BJ (cell line): ENCODE data around the gene ANGPTL5. TPM values are rescaled to one million over a fixed set of nuclear protein-coding genes. Genes with fewer than 3 reads are reported as not detected.
A peak's percentile ranks its signal among the peaks of the same experiment; 100 is the strongest.

Experiments
- CTCF ChIA-PET: fragments of 350-600 bp; formaldehyde crosslinking; extraction: SDS; loops from one replicate; lab custom pipeline; 2021; ENCODE audit warnings: antibody characterized with exemption, inconsistent platforms; lab: Yijun Ruan, JAX
- POLR2A ChIA-PET: fragments of 300-600 bp; sonication (Branson Sonifier 250); formaldehyde crosslinking; extraction: SDS; loops from one replicate; lab custom pipeline; 2021; ENCODE audit warnings: antibody characterized with exemption; lab: Charles Lee
- DNase-seq: peaks from one replicate; pipeline ENCODE4 v3.0.0-alpha.2; 2011; ENCODE audit warnings: low read depth
- H3K27me3 ChIP-seq: 2 replicates; pipeline ENCODE4 v1.6.0; 2011; ENCODE audit warnings: low read length; ENCODE audit not compliant: control insufficient read depth, insufficient read depth
- H3K36me3 ChIP-seq: 2 replicates; pipeline ENCODE4 v1.5.1; 2011; ENCODE audit warnings: low read length; ENCODE audit not compliant: control insufficient read depth, insufficient read depth
- H3K4me3 ChIP-seq: 2 replicates; pipeline ENCODE4 v1.5.1; 2011; ENCODE audit warnings: low read depth, mild to moderate bottlenecking, control low read depth, low read length
- polyA plus RNA-seq: library from polyadenylated mRNA; depleted of rRNA; stranded (reverse); fragments of >200 nt; gene quantifications from 2 replicates; pipeline ENCODE4 v1.2.3, GENCODE V29; 2011
- TF ChIP-seq, protein P1 (sequence below): IDR thresholded peaks from 2 replicates; pipeline ENCODE4 v1.5.1; 2011; ENCODE audit warnings: low read depth, mild to moderate bottlenecking, control low read depth, inconsistent platforms, low read length, moderate library complexity; ENCODE audit not compliant: insufficient read depth

ANGPTL5 gene
- polyA plus RNA-seq, 1 experiment = not detected

DNA sequence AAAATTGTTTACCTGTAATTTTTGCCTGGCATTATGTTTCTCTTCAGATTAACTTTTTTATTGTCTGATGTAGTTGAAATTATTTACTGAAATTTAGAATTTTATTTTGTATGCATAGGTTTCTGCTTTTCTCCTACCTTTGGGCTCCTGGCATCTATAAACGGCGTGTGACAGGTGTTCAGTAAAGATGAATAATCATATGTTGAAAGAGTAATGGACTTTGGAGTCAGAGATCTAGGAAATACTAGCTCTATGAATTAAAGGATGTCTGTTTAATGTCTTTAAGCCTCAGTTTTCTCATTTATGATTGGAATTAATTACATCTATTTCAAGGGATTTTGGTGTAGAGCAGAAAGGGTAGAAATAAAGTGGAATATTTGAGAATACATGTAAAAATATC, 7.2 kb upstream of the ANGPTL5 start:
- H3K4me3 ChIP-seq = no peak overlapping the region
- TF ChIP-seq, protein P1, sequence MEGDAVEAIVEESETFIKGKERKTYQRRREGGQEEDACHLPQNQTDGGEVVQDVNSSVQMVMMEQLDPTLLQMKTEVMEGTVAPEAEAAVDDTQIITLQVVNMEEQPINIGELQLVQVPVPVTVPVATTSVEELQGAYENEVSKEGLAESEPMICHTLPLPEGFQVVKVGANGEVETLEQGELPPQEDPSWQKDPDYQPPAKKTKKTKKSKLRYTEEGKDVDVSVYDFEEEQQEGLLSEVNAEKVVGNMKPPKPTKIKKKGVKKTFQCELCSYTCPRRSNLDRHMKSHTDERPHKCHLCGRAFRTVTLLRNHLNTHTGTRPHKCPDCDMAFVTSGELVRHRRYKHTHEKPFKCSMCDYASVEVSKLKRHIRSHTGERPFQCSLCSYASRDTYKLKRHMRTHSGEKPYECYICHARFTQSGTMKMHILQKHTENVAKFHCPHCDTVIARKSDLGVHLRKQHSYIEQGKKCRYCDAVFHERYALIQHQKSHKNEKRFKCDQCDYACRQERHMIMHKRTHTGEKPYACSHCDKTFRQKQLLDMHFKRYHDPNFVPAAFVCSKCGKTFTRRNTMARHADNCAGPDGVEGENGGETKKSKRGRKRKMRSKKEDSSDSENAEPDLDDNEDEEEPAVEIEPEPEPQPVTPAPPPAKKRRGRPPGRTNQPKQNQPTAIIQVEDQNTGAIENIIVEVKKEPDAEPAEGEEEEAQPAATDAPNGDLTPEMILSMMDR = no peak
- H3K27me3 ChIP-seq = no peaks in the 10 kb centered on the region
- CTCF ChIA-PET = no interaction called here
- DNase-seq = no peak
- POLR2A ChIA-PET = no interaction called here
- no peaks in the 10 kb centered on the region for H3K36me3 ChIP-seq

DNA sequence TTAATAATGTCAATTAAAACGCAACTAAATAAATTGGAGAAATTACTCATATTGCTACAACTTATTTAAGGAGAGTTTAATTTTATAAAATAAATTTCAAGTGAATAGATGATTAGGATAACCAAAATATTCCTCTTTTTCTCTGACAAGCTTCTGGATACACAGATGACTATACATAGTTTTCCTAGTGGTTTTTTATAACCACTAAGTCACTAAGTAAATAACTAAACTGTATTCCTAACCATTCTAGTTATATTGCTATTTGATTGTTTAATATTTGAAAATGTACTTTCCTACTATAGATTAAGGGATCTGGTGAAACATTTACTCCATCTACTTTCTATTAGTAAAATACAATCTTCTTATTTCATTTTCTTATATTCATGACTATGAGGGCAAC, 4.7 kb upstream of the ANGPTL5 start:
- TF ChIP-seq, protein P1 = no peak
- no peaks in the 10 kb centered on the region for H3K36me3 ChIP-seq
- POLR2A ChIA-PET = no interaction called here
- CTCF ChIA-PET = no interaction called here
- H3K4me3 ChIP-seq = no peak overlapping the region
- no peaks in the 10 kb centered on the region for H3K27me3 ChIP-seq
- DNase-seq = no peak

DNA sequence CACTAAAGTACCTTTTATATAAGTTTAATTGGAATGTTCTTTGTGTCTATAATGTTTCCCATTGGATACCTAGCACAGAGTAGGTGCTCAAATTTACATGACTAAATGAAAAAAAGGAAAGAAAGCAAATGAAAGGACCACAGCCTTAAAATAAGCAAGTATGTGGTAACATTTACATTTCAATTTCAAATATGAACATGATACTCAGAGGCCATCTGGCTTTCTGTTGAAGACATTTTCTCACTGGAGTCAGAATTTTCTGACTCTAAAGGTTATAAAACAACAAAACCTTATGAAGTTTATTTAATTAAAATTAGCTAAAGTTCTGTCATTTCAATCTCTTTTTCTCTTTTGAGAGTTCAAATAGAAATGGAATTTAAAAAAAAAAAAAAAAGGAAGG, 904 bp upstream of the ANGPTL5 start:
- CTCF ChIA-PET = no interaction called here
- TF ChIP-seq, protein P1 = no peak
- POLR2A ChIA-PET = interaction anchor here (0.7 kb wide), 1 partner anchor 50 kb away, joined by 13 read pairs; no protein-coding TSS in a partner anchor
- no peaks in the 10 kb centered on the region for H3K36me3 ChIP-seq
- no peak for DNase-seq
- no peak overlapping the region for H3K4me3 ChIP-seq
- no peaks in the 10 kb centered on the region for H3K27me3 ChIP-seq

DNA sequence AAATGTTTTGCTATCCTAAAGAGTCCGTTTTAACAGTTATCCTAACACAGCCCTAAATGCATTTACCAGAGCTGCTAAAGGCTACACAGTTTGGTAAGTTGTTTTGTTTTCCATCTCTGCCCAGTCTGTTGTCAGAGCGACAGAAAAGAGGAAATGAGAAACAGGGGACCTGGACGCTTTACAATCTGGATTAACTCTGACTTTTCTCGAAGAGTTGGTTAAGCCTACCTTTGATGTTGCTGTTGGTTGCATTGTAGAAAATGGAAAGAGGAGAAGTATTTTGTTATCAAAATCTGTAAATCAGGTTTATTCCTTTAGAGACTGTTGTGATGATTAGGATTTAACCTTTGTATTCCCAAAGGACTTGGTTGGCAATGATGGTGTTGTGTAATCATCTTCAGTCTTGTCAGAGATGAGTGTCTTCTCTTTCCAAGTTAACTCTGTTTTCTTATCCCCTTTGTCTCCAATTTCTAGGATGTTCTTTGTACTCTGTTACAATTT, 481 bp downstream of the ANGPTL5 start:
- POLR2A ChIA-PET = no interaction called here
- no peak for DNase-seq
- CTCF ChIA-PET = interaction anchor here (1.9 kb wide), 1 partner anchor 54 kb away, joined by 13 read pairs; no protein-coding TSS in a partner anchor

DNA sequence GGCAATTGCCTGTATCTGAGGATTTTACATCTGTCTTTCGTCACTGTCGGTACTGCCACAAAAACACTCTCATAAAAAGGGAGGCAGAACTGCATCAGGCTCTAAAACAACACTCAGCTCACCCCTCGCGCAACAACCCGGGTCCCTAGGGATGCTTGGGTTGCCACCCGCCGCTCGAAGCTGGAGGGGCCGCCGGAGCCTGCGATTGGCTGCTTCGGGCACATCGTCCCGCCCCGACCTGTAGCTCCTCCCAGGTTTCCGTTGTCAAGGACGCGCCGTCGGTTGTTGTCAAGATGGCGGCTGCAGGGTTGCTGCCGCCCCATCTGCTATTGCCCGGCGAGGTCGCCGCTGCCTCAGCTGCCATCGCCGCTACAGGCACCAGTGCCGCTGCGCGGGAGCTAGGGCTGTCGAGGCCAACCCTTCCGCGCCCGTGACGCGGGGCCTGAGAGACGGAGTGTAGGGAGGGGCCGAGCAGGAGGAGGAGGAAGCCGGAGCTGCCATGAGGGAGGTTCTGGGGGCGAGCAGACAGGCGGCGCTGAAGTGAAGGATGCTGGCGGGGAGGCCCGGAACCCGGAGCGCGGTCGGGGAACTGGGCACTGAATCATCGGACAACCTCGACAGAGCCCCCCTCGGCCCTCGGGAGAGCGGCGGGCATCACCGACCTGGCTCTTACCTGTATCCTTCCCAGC, 1.4 kb downstream of the ANGPTL5 start, which contains the start of gene CEP126:
Gene CEP126, plus strand, starts transcription at position 273 of the 689 bp plus-strand sequence. Its CDS starts 275 bp downstream, at position 548.
- POLR2A ChIA-PET = interaction anchor here (0.7 kb wide), 1 partner anchor 353 kb away, joined by 4 read pairs; no protein-coding TSS in a partner anchor
- TF ChIP-seq, protein P1 = peak; percentile 73

More for the DNA sequence above, 481 bp downstream of the ANGPTL5 start:
- no peaks in the 10 kb centered on the region for H3K27me3 ChIP-seq
- TF ChIP-seq, protein P1 = no peak
- H3K4me3 ChIP-seq = peak overlapping the region; percentile 60
- H3K36me3 ChIP-seq = no peaks in the 10 kb centered on the region

More for the DNA sequence above, 1.4 kb downstream of the ANGPTL5 start, which contains the start of gene CEP126:
- Histone ChIP-seq H3K27me3 (no peaks in the 10 kb centered on the region), H3K4me3 (peak within 1 kb of the TSS; percentile 60), H3K36me3 (no peaks in the 10 kb centered on the region)
- CTCF ChIA-PET = interaction anchor here (1.9 kb wide), 1 partner anchor 53 kb away, joined by 13 read pairs; no protein-coding TSS in a partner anchor
- DNase-seq = peak; percentile 78
